ENCODE results near the gene TSPO.

DNA sequence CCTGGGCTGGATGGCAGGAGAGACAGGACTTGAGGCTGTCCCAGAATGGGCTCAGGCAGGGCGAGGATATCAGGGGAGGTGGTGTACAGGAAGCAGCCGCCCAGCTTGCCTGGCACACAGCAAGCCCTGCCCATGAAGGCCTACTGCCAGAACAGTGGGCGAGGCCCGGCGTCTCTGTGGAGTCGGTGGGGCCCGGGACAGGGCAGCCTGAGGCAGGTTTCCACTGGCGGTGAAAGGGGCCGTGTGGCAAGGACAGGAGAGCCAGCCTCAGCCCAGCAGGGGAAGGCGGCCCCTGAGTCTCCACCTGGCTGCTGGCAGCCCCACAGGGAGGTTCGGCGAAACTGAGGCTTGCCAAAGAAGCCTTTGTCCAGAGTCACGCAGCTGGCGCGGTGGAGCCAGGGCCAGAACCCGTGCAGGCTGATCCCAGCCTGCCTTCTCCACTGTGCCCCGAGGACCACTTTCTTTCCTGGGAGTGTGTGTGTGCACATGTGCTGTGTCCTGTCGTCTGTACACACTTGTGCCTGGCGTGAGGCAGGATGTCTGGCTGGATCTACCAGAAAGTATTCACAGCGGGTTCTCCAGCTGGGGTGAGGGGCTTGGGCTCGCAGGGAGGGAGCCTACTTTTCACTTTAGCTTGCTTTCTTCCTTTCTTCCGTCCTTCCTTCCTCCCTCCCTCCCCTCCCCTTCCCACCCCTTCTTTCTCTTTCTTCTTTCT, 1.2 kb downstream of the TSPO start:
- TF ChIP-seq, protein P1, sequence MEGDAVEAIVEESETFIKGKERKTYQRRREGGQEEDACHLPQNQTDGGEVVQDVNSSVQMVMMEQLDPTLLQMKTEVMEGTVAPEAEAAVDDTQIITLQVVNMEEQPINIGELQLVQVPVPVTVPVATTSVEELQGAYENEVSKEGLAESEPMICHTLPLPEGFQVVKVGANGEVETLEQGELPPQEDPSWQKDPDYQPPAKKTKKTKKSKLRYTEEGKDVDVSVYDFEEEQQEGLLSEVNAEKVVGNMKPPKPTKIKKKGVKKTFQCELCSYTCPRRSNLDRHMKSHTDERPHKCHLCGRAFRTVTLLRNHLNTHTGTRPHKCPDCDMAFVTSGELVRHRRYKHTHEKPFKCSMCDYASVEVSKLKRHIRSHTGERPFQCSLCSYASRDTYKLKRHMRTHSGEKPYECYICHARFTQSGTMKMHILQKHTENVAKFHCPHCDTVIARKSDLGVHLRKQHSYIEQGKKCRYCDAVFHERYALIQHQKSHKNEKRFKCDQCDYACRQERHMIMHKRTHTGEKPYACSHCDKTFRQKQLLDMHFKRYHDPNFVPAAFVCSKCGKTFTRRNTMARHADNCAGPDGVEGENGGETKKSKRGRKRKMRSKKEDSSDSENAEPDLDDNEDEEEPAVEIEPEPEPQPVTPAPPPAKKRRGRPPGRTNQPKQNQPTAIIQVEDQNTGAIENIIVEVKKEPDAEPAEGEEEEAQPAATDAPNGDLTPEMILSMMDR (IDR thresholded peaks at IDR 0.05 in 4 of 5, conservative IDR thresholded peaks at IDR 0.05 in 1 of 5): no peak
- no peak for TF ChIP-seq POLR2A (IDR thresholded peaks at IDR 0.05)
